ENCODE measurements around the gene LRCH1. TPM values are rescaled to one million over a fixed set of nuclear protein-coding genes. Genes with fewer than 3 reads are reported as not detected.
"Not testable (repeated sequence)": the region's sequence is repeated elsewhere in the genome, so short reads cannot be mapped to it uniquely, and the experiment has no call there.

The LRCH1 gene
- 15.4 TPM for total RNA-seq (ENCODE audit: insufficient read depth, low replicate concordance)

DNA sequence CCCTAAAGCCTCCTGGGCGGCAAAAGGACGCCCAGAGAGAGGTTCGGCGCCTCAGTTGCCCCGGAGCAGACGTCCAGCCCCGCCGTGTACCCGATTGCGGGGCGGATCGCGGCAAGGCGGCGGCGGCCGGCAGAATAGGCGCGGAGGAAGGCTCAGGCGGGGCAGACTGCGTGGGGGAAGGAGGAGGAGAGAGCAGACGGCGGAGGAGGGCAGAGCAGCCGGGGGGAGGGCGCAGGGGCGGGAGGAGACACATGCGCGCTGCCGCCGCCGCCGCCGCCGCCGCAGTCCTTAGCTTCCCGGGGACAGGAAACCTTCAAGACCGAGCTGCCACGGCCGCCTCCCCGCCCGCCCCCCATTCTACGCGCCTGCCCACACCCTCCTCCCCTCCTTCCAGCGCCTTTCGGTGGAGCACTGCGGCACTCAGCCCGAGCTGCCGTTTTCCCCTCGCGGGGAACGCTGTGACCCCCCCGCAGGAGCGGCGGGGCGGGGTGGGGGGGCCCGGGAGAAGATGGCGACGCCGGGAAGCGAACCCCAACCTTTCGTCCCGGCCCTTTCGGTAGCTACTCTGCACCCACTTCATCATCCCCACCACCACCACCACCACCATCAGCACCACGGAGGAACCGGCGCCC is at the start of gene LRCH1:
Gene LRCH1, plus strand, starts transcription at position 282 of the 632 bp plus-strand sequence. Its CDS starts 227 bp downstream, at position 509.
- DNase-seq (ENCODE audit: low spot score) = peak; percentile 95

DNA sequence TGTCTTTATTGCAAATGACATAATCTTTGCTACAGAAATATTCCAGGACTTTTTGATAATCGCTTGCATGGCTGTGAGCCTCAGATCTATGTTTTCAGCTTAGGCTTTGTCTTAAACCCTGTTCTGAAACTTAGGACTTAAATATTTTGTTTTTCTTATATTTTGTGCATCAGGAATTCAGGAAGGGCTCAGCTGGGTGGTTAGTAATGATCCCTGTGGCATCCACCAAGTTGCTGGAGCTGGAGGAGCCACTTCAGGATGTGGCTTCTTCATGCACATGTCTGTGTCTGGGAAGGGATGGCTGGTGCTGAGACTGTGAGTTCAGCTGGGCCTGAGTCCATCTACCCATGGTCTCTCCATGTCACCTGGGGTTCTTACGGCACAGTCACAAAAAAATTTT is 48.9 kb upstream of the LRCH1 start:
- DNase-seq (ENCODE audit: low spot score) = no peak

GRCh38 chr13:46507981-46508380 is 45.0 kb upstream of the LRCH1 start:
- no peak for DNase-seq (ENCODE audit: low spot score)

GRCh38 chr13:46509981-46510380 is 43.0 kb upstream of the LRCH1 start:
- no peak for DNase-seq (ENCODE audit: low spot score)

DNA sequence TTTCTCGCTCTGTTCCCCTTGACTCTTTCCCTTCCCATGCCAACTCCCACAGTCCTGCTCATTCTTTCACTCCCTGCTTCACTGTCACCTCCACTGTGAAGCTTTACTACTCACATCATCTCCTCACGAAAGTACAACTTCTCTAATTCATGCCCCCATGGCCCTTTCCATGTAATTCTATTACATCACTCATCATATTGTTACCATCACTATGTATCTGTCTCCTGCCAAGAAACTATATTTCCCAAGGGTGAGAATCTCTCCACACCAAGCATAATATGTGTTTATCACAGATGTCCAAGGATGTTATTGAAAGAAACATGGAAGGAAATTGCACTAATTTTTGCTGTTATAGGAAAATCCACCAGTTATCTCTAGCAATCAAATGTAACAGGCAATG is 37.2 kb upstream of the LRCH1 start:
- DNase-seq (ENCODE audit: low spot score) = no peak

- DNase-seq (ENCODE audit: low spot score) = no peak
Observed at GRCh38 chr13:46516599-46517338, 36.2 kb upstream of the LRCH1 start.

DNA sequence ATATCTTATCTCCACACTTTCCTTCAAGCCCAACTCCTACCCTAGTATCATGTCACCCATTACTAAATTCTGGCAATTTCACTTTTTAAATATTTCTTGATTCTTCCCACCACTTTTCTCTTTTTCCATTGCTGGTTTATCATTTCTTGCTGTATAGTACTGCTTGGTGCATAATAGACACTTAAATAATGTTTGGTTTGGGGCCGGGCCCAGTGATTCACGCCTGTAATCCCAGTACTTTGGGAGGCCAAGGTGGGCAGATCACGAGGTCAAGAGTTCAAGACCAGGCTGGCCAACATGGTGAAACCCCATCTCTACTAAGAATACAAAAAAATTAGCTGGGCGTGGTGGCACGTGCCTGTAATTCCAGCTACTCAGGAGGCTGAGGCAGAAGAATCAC is 35.2 kb upstream of the LRCH1 start:
- not testable (repeated sequence) for DNase-seq (ENCODE audit: low spot score)

GRCh38 chr13:46519182-46519581 is 33.8 kb upstream of the LRCH1 start:
- DNase-seq (ENCODE audit: low spot score) = no peak

- peak; percentile 79 for DNase-seq (ENCODE audit: low spot score)
Observed at GRCh38 chr13:46520166-46520565, 32.8 kb upstream of the LRCH1 start.

DNA sequence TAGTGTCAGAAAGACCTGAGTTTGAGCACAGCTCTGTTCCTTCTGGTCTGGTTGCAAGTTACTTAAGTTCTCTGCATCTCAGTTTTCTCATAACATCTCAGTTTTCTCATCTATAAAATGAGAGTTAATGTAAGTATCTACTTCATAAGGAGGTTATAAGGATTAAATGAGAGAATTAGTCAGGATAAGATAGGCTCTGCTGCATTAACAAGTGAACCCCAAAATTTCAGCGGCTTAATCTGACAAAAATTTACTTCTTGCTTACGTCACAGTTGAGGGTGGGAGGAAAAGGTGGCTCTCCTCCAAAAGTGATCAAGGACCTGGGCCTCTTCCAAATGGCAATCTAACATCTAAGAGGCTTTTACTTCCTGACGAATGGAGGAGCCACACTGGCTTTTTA is 31.5 kb upstream of the LRCH1 start:
- no peak for DNase-seq (ENCODE audit: low spot score)

DNA sequence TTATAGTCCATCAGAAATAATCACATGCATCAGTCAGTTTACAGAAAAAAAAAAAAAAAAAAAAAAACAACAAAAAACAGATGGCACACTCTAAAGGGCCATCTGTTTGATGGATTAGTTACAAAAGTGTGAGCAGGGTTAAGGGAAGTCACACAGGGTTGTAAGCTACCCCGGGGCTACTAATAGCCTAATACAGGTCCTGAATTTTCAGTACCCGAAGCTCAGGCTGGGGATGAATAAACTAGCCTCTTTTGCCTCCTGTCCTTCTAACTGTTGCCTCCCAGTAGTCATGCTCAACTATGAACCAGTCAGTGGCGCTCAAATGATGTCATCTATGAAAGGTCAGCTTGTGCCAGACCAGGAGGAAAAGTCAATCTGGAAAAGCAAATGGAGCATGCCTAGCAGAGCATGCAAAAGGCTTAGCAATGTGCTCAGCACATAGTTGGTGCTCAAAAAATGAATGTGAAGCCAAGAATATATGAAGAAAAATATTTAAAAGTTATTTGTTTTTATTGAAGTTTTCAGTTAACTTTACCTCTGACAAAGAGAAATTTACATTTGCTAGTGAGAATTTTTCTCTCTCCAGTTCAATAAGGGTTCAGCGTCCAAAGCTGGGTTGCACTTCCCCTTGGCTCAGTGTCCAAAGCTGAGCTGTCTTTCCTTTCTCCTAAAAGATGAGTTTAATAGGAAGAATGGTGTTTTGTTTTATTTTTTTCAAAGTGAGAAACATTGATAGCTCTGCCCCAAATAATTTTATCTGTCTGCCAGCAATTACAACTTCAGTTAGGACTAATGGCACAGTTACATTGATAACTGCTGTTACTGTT is 30.8 kb upstream of the LRCH1 start:
- no peak for DNase-seq (ENCODE audit: low spot score)

- DNase-seq (ENCODE audit: low spot score) = no peak
Observed at GRCh38 chr13:46522748-46523030, 30.3 kb upstream of the LRCH1 start.

DNA sequence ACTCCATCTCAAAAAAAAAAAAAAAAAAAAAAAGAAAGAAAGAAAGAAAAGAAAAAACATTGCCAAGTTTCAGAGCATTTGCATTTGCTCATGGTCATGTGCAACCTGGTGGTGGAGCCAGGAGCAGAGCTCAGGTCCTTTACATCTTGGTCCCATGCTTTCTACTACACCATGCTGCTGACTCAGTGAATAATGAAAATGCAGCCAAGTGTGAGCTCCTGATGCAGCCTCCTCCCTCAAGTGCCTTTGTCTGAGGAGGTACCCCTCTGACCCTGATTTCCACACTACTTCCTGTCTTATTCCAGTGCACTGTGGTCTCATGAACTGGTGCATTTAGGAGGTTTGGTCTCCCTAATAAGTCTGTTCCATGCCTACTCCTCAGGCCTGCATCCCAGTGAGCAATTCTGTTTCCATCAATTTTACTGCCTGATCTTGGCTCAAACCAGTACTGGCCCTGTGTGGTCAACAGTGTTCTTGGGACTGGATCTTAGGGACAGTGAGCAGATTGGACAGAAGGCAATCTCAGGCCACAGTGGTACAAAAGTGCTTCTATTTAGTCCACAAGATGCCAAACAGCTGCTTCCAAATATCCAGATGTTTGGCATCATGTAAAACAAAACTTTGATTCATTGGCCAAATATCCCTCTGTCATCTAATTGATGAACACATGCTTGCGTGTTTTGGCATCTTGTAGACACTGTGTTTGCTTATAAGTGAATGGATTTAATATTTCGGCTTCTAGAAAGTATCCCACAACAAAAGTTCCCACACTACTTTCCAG is 28.8 kb upstream of the LRCH1 start:
- DNase-seq (ENCODE audit: low spot score) = no peak

DNA sequence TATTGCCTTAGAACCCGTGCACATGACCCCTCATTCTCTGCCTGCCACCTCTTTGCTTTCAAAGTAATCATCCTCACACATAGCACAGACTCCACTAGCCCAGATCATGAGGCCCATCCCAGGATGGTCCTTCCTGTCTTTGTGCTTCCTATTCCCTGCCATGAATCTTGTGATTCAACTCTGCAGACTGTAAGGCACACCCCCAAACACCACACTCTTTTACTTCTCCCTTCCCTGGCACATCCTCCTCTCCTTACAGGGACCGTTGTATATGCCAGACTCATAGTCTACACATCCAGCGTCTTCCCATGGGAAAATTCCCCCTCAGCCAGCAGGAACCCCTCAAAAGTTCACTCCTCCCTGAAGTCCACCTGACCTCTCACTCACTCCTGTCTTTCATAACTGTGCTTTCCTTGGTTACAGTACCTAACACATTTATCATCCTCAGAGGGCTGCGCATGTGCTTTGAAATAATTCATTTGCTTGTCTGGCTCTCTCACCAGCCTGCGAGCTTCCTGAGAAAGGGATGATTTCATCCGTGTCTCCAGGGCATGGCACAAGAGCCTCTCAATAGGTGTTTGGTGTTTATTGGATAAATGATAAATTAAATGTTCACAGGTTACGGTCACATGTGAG is 26.8 kb upstream of the LRCH1 start:
- no peak for DNase-seq (ENCODE audit: low spot score)

DNA sequence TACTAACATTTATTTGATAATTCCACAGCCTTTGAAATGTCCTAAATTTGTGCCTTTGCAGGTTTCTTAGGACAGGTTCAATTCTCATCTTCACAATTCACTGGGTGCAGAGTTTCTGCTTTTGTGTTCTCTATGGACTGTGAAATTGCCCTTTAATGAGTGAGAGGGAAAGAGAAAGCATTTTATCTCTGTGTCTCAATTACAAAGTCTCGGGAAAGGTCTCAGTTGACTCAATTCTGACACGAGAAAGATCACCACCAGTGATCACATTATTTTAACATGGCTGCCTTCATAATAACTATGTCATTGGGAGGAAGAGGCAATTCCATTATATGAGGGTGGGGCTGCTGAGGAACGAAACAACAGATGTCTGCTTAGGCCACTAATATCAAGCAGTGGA is 26.2 kb upstream of the LRCH1 start:
- DNase-seq (ENCODE audit: low spot score) = no peak

DNA sequence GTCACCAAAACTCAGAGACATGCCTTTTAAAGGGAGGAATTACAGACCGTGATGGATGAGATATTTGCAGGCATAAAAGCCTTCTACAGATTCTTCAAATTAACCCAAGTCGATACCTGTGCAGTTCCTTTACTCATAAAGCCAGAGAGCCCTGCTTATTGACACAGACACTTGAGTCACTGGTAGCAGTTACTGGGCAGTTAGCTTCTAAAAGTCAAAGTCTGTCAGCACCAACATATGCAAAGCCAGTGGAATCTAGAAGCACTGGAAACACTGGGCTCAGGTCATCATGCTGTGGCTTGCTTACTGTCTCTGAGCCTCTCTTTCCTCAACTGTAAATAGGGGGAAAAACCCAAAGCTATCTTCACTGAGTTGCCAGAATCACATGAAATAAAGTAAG is 25.7 kb upstream of the LRCH1 start:
- no peak for DNase-seq (ENCODE audit: low spot score)

DNA sequence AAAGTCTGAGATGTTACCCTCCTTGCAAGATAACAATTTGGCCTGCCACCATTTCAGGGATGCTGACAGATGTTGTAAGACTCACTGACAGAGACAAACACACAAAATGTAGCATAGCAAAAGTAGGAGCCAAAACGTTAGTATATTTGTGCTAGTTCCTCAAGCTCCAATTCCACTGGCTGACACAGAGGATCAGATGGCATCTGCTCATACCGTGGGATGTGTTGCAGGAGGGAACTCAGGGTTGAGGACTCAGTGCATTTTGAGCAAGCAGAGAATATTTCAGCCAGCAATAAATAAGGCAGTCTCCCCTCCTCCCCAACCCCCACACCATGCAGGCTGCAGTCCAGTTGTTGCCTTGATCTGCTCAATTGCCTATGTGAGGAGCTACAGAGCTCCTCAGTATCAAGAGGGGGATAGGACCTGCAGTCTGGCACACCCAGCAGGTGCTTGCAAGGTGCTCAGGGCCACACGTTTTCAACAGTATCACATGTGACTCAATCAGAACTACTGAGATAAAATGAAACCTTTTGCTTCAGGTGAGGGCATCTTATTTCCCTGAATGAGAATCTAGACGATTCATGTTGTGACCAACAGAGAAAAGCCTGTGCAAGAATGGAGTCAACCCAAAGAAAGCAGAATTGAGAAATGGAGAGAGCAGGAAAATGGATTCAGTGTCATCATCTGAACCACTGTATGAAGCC is 23.6 kb upstream of the LRCH1 start:
- DNase-seq (ENCODE audit: low spot score) = no peak

GRCh38 chr13:46530084-46530935 is 22.7 kb upstream of the LRCH1 start:
- peak; percentile 91 for DNase-seq (ENCODE audit: low spot score)

- no peak for DNase-seq (ENCODE audit: low spot score)
Observed at GRCh38 chr13:46531953-46532352, 21.0 kb upstream of the LRCH1 start.

GRCh38 chr13:46535002-46535401 is 18.0 kb upstream of the LRCH1 start:
- DNase-seq (ENCODE audit: low spot score) = no peak
